Hematopoietic multipotent progenitor cell (in vitro differentiated cells): ENCODE measurements around the gene C1orf116. TPM values are rescaled to one million over a fixed set of nuclear protein-coding genes. Genes with fewer than 3 reads are reported as not detected.

ENCODE experiments used
- total RNA-seq: library from RNA; depleted of rRNA; stranded (reverse); fragments of >200 nt; gene quantifications from one replicate; pipeline ENCODE4 v1.2.3, GENCODE V29; 2012

Gene C1orf116
- total RNA-seq, 1 donor: under 0.01 TPM

Other genes with a start within 250 kb of the C1orf116 start
- not detected for gene IL20, start 167.1 kb downstream of the C1orf116 start, total RNA-seq
- gene IL24, start 135.3 kb downstream of the C1orf116 start, total RNA-seq: not detected
- 15.1 TPM for gene FCMR, start 110.8 kb downstream of the C1orf116 start, total RNA-seq
- not detected for gene PIGR, start 86.3 kb downstream of the C1orf116 start, total RNA-seq
- gene FCAMR, start 62.3 kb downstream of the C1orf116 start, total RNA-seq: not detected
- 8.6 TPM for gene YOD1, start 18.5 kb upstream of the C1orf116 start, total RNA-seq
- gene PFKFB2, start 20.5 kb upstream of the C1orf116 start, total RNA-seq: 9.4 TPM
- gene C4BPB, start 56.1 kb upstream of the C1orf116 start, total RNA-seq: under 0.01 TPM
- not detected for gene C4BPA, start 71.5 kb upstream of the C1orf116 start, total RNA-seq